HG02610 (cell line): ENCODE measurements around the gene KCNQ5.
"Not testable (repeated sequence)": the region's sequence is repeated elsewhere in the genome, so short reads cannot be mapped to it uniquely, and the experiment has no call there.

Experiments
- ATAC-seq: cut with Tn5 transposase; IDR thresholded peaks from one replicate; pipeline ENCODE4 v1.9.1; 2021; ENCODE audit warnings: mild to moderate bottlenecking, moderate library complexity; ENCODE audit not compliant: unreplicated experiment

The KCNQ5 gene

DNA sequence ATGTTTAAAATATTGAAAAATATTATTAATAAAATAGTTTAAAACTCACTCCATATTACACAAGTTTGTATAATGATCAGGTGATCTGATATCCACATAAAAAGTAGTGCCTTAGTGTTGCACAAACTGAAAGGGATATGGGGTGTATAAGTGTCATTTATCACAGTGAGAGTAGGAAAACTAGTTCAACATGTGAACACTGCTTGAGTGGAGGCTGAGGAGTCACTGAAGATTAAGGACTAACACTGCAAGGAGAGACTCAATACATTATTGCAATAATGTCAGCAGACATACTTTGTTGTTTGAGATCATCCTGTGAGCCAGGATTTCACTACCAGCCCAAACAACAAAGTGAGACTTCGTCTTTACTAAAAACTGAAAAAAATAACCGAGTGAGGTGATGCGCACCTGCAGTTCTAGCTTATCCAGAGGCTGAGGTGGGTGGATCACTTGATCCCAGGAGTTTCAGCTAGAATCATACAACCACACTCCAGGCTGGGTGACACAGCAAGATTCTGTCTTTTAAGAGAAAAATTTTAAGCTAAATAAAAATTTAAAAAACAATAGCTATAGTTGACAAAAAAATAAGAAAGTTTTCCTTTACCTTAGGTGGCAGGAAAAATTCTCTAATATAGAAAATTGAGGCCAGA is 605.9 kb downstream of the KCNQ5 start:
- ATAC-seq: no peak

DNA sequence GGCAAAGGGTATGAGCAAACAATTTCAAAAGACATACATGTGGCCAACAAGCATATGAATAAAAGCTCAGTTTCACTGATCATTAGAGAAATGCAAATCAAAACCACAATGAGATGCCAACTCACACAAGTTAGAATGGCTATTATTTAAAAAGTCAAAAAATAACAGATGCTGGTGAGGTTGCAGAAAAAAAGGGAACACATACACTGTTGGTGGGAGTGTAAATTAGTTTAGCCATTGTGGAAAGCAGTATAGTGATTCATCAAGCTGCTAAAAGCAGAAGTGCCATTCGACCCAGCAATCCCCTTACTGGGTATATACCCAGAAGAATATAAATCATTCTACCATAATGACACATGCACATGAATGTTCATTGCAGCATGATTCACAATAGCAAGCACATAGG is 610.1 kb downstream of the KCNQ5 start:
- peak; percentile 51 for ATAC-seq

DNA sequence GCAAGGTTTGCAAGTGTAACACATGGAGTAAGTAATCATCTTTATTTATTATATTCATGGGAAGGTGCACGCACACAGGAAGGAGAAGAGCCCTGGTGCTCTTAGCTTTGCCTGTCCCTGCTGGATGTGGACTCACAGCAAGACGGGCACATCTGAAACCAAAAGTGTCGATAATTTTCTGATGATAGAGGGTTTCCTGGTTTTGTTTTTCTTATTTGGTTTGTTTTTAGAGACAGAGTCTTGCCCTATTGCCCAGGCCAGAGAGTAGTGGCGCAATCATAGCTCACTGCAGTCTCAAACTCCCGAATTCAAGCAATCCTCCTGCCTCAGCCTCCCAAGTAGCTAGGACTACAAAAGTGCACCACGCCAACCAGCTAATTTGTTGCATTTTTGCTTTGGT is 611.2 kb downstream of the KCNQ5 start:
- ATAC-seq: no peak

- not testable (repeated sequence) for ATAC-seq
Observed at GRCh38 chr6:73233971-73234370, 612.1 kb downstream of the KCNQ5 start.

DNA sequence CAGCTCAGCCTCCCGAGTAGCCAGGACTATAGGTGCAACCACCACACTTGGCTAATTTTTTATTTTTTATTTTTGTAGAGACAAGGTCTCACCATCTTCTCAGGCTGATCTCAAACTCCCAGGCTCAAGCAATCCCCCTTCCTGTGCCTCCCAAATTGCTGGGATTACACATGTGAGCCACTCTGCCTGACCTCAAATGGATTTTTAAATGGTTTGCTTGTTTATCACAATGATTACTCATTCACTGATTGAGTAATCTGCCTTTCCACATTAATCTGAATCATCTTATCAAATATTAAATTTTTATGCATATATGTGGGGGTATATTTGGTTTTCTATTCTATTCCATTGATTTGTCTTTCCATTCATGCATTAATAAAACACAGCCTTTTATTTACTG is 612.9 kb downstream of the KCNQ5 start:
- ATAC-seq: no peak

DNA sequence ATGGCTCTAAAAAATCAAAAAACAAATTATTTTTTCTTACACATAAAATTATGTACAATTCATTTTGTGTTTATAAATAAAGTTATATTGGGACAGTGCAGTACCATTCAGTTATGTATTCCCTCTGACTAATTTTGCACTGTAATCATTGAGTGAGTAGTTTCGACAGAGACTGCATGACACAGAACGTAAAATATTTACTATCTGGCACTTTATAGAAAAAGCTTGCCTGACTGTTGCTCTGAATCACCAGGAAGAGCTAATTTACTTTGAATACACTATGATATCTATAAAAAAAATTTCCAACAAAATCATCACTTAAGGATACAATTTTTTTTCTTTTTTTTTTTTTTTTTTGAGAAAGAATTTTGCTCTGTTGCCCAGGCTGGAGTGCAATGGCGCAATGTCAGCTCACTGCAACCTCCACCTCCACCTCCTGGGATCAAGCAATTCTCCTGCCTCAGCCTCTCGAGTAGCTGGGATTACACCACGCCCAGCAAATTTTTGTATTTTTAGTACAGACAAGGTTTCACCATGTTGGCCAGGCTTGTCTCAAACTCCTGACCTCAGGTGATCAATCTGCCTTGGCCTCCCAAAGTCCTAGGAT is 614.4 kb downstream of the KCNQ5 start:
- ATAC-seq: no peak

DNA sequence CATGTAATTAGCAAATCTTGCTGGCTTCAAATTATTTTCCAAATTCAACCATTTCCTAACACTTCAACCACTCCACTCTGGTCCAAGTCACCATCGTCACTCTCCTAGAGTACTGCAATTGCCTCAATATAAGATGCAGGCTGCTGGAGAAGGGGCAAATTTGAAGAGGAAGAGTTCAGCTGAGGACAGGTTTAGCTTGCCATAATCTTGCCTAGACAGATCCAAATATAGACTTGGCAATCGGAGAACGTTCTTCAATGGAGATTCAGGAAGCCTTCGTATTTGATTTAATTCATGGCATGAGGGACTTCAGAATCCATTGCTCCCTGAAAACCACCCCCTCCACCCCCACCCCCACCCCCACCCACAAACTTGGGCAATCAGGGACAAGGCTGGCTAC is 618.9 kb downstream of the KCNQ5 start:
- ATAC-seq: no peak

DNA sequence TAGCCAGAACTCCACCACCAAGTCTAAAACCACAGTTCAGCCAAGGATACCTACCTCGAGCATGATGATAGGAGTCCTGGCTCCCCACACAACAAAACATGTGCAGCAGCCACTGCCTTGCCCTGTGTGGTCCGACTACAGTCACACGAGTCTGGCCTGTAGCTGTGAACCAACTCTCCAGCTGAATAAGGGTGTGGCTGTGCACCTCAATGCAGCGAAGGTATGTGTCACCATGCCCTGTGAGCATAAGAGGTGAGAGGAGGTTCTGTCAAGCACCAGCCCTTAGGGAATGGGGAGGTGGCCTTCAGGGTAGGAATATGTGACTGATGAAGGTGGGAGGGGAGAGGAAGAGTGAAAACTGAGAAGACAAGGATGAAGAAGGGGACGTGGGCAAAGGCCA is 620.1 kb downstream of the KCNQ5 start:
- no peak for ATAC-seq
